HG02759 (cell line): ENCODE results near the gene REST.

Experiments
- ATAC-seq: cut with Tn5 transposase; IDR thresholded peaks from one replicate; pipeline ENCODE4 v1.9.1; 2021; ENCODE audit warnings: mild to moderate bottlenecking, moderate library complexity; ENCODE audit not compliant: unreplicated experiment

The REST gene

GRCh38 chr4:56976837-56977320 lies 69.2 kb downstream of the REST start:
- peak; percentile 28 for ATAC-seq

GRCh38 chr4:56977321-56978012 lies 69.8 kb downstream of the REST start, which contains the start of gene NOA1:
Gene NOA1, minus strand, starts transcription at chr4:56977606. Its CDS starts 21 bp downstream, at chr4:56977585.
- ATAC-seq: peak; percentile 84

GRCh38 chr4:56978750-56979303 lies 71.1 kb downstream of the REST start, which contains the start of gene POLR2B:
Gene POLR2B, plus strand, starts transcription at chr4:56978896. Its CDS starts 90 bp downstream, at chr4:56978986.
- ATAC-seq: peak; percentile 53

- no peak for ATAC-seq
Observed at GRCh38 chr4:56979421-56980072, 71.8 kb downstream of the REST start.

GRCh38 chr4:56981795-56982201 lies 74.1 kb downstream of the REST start:
- ATAC-seq: no peak

GRCh38 chr4:56986192-56986591 lies 78.5 kb downstream of the REST start:
- no peak for ATAC-seq

GRCh38 chr4:56986952-56987351 lies 79.3 kb downstream of the REST start:
- ATAC-seq: no peak

GRCh38 chr4:56990109-56990905 lies 82.6 kb downstream of the REST start:
- no peak for ATAC-seq

GRCh38 chr4:56995525-56995924 lies 87.8 kb downstream of the REST start:
- ATAC-seq: no peak

- no peak for ATAC-seq
Observed at GRCh38 chr4:56999751-57000150, 92.1 kb downstream of the REST start.

GRCh38 chr4:57013543-57014120 lies 105.9 kb downstream of the REST start:
- no peak for ATAC-seq
